B cell (primary cell): ENCODE data around the gene MDM1.

Experiments
- EZH2 ChIP-seq: IDR thresholded peaks from 2 replicates; pipeline ENCODE4 v1.6.1; 2012; ENCODE audit warnings: borderline replicate concordance, low read depth, mild to moderate bottlenecking, moderate library complexity, low read length; ENCODE audit not compliant: insufficient read depth, poor library complexity, severe bottlenecking
- TF ChIP-seq, protein P1 (sequence below): fragments of 200-600 bp; IDR thresholded peaks from one replicate; pipeline ENCODE4 v1.8.0; 2022; ENCODE audit warnings: antibody characterized with exemption, mild to moderate bottlenecking

DNA sequence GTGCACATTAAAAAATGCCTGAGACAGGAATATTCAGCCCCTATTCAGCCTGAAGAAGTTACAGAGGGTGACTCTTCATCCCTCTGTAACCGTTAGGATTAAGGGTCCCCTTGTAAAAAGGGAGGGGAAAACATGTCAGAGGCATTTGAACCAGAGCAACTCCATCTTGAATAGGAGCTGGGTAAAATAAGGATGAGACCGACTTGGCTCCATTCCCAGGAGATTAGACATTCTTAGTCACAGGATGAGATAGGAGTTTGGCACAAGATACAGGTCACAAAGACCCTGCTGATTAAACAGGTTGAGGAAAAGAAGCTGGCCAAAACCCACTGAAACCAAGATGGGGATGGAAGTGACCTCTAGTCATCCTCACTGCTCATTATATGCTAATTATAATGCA lies 19.9 kb upstream of the MDM1 start:
- TF ChIP-seq, protein P1, sequence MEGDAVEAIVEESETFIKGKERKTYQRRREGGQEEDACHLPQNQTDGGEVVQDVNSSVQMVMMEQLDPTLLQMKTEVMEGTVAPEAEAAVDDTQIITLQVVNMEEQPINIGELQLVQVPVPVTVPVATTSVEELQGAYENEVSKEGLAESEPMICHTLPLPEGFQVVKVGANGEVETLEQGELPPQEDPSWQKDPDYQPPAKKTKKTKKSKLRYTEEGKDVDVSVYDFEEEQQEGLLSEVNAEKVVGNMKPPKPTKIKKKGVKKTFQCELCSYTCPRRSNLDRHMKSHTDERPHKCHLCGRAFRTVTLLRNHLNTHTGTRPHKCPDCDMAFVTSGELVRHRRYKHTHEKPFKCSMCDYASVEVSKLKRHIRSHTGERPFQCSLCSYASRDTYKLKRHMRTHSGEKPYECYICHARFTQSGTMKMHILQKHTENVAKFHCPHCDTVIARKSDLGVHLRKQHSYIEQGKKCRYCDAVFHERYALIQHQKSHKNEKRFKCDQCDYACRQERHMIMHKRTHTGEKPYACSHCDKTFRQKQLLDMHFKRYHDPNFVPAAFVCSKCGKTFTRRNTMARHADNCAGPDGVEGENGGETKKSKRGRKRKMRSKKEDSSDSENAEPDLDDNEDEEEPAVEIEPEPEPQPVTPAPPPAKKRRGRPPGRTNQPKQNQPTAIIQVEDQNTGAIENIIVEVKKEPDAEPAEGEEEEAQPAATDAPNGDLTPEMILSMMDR, result no peak
- no peak for TF ChIP-seq EZH2
